IMR-90 (cell line): Measurements from ENCODE around the gene HGFAC. TPM values are rescaled to one million over a fixed set of nuclear protein-coding genes. Genes with fewer than 3 reads are reported as not detected.

ENCODE experiments used
- ATAC-seq: fragments of 200-7000 bp; cut with Tn5 transposase; 2 replicates; pipeline ENCODE4 v1.9.1; 2020; ENCODE audit warnings: low read depth, mild to moderate bottlenecking, moderate library complexity
- BruUV-seq: library from RNA; stranded (reverse); fragments of 400-500 nt; replicated peaks from 2 replicates; lab custom pipeline; 2021; lab: Mats Ljungman, UMichigan
- CTCF ChIA-PET: fragments of 300-600 bp; formaldehyde crosslinking; extraction: SDS; loops from one replicate; lab custom pipeline; 2021; ENCODE audit warnings: antibody characterized with exemption; lab: Yijun Ruan, JAX
- POLR2A ChIA-PET: fragments of 300-600 bp; sonication (Branson Sonifier 250); formaldehyde crosslinking; loops from one replicate; lab custom pipeline; 2022; ENCODE audit warnings: antibody characterized with exemption; ENCODE audit not compliant: unreplicated experiment; lab: Charles Lee
- DNase-seq: peaks from one replicate; pipeline ENCODE4 v3.0.0; 2013
- H2AFZ ChIP-seq: replicated peaks from 2 replicates; pipeline ENCODE3; 2013; ENCODE audit warnings: low read length, mild to moderate bottlenecking; ENCODE audit not compliant: poor library complexity
- H2AK5ac ChIP-seq: 2 replicates; pipeline ENCODE4 v1.6.1; 2013; ENCODE audit warnings: low read depth, low read length, inconsistent platforms
- H2AK9ac ChIP-seq: replicated peaks from 2 replicates; pipeline ENCODE3; 2013; ENCODE audit warnings: mild to moderate bottlenecking, low read depth, low read length, moderate library complexity; ENCODE audit not compliant: poor library complexity
- H2BK120ac ChIP-seq: 2 replicates; pipeline ENCODE4 v1.6.1; 2013; ENCODE audit warnings: low read depth, low read length, inconsistent platforms
- H2BK15ac ChIP-seq: 3 replicates; pipeline ENCODE4 v1.6.1; 2013; ENCODE audit warnings: low read depth, low read length, inconsistent platforms
- H2BK20ac ChIP-seq: 2 replicates; pipeline ENCODE4 v1.6.1; 2013; ENCODE audit warnings: low read depth, mild to moderate bottlenecking, inconsistent platforms, low read length, moderate library complexity
- H2BK5ac ChIP-seq: 2 replicates; pipeline ENCODE4 v1.6.1; 2013; ENCODE audit warnings: mild to moderate bottlenecking, low read depth, low read length, inconsistent platforms; ENCODE audit not compliant: poor library complexity, severe bottlenecking
- H3K14ac ChIP-seq: replicated peaks from 2 replicates; pipeline ENCODE4 v1.6.1; 2013; ENCODE audit warnings: low read depth, low read length, inconsistent platforms
- H3K18ac ChIP-seq: 2 replicates; pipeline ENCODE4 v1.6.1; 2013; ENCODE audit warnings: low read depth, low read length, control low read depth
- H3K23ac ChIP-seq: 2 replicates; pipeline ENCODE4 v1.6.1; 2013; ENCODE audit warnings: low read depth, low read length, inconsistent platforms
- H3K27ac ChIP-seq: 2 replicates; pipeline ENCODE4 v1.5.1; 2013; ENCODE audit warnings: mild to moderate bottlenecking, control low read depth, low read length; ENCODE audit not compliant: insufficient read depth
- H3K27me3 ChIP-seq: 2 replicates; pipeline ENCODE4 v1.6.1; 2013; ENCODE audit warnings: low read length; ENCODE audit not compliant: control insufficient read depth, insufficient read depth
- H3K36me3 ChIP-seq: 2 replicates; pipeline ENCODE4 v1.6.1; 2013; ENCODE audit warnings: low read length, mixed read lengths; ENCODE audit not compliant: control insufficient read depth, insufficient read depth
- H3K4ac ChIP-seq: 2 replicates; pipeline ENCODE4 v1.6.1; 2013; ENCODE audit warnings: low read depth, low read length, inconsistent platforms
- H3K4me1 ChIP-seq: 2 replicates; pipeline ENCODE4 v1.6.1; 2013; ENCODE audit warnings: low read length, mixed read lengths; ENCODE audit not compliant: control insufficient read depth, insufficient read depth
- H3K4me2 ChIP-seq: 2 replicates; pipeline ENCODE4 v1.6.1; 2013; ENCODE audit warnings: low read depth, mild to moderate bottlenecking, control low read depth, low read length, moderate library complexity
- H3K4me3 ChIP-seq: 2 replicates; pipeline ENCODE4 v1.5.1; 2013; ENCODE audit warnings: low read depth, mild to moderate bottlenecking, control low read depth, low read length, moderate library complexity; ENCODE audit not compliant: insufficient read depth
- H3K56ac ChIP-seq: 2 replicates; pipeline ENCODE4 v1.6.1; 2013; ENCODE audit warnings: low read length, inconsistent platforms; ENCODE audit not compliant: insufficient read depth; ENCODE audit errors: extremely low read depth
- H3K79me1 ChIP-seq, 2 experiments: 2 replicates each; pipeline ENCODE4 v1.6.1; 2013; ENCODE audit warnings: low read length in 2 of 2, inconsistent platforms in 1 of 2, low read depth in 1 of 2
- H3K9ac ChIP-seq: 2 replicates; pipeline ENCODE4 v1.6.1; 2013; ENCODE audit warnings: low read depth, low read length, control low read depth
- H3K9me1 ChIP-seq: 2 replicates; pipeline ENCODE4 v1.6.1; 2013; ENCODE audit warnings: low read length, inconsistent platforms; ENCODE audit not compliant: insufficient read depth
- H3K9me3 ChIP-seq: 2 replicates; pipeline ENCODE4 v1.6.1; 2013; ENCODE audit warnings: low read length; ENCODE audit not compliant: control insufficient read depth, insufficient read depth
- H4K20me1 ChIP-seq: 2 replicates; pipeline ENCODE4 v1.6.1; 2013; ENCODE audit warnings: low read length, inconsistent platforms; ENCODE audit not compliant: insufficient read depth
- H4K5ac ChIP-seq: 2 replicates; pipeline ENCODE4 v1.6.1; 2013; ENCODE audit warnings: mild to moderate bottlenecking, low read depth, low read length, control low read depth
- H4K8ac ChIP-seq, 2 experiments: 2 replicates each; pipeline ENCODE4 v1.6.1; 2013; ENCODE audit warnings: low read depth in 2 of 2, low read length in 2 of 2, control low read depth in 1 of 2, inconsistent platforms in 1 of 2
- H4K91ac ChIP-seq: 2 replicates; pipeline ENCODE4 v1.6.1; 2013; ENCODE audit warnings: low read depth, low read length, inconsistent platforms; ENCODE audit not compliant: insufficient read depth
- FOS ChIP-seq: fragments of 150-350 bp; IDR thresholded peaks from 2 replicates; pipeline ENCODE4 v1.6.1; 2016; ENCODE audit warnings: low read depth, low read length
- MXI1 ChIP-seq: IDR thresholded peaks from 2 replicates; pipeline ENCODE4 v1.6.1; 2012; ENCODE audit warnings: low read depth, mild to moderate bottlenecking, low read length, moderate library complexity, borderline replicate concordance
- POLR2A ChIP-seq: IDR thresholded peaks from 2 replicates; pipeline ENCODE4 v1.6.1; 2012; ENCODE audit warnings: mild to moderate bottlenecking, low read depth, low read length
- RAD21 ChIP-seq: IDR thresholded peaks from 2 replicates; pipeline ENCODE4 v1.6.1; 2012; ENCODE audit warnings: low read length, improper control_type of control experiment
- SMC3 ChIP-seq: fragments of 150-350 bp; IDR thresholded peaks from 2 replicates; pipeline ENCODE4 v1.6.1; 2016; ENCODE audit warnings: low read depth, mild to moderate bottlenecking, antibody characterized with exemption, low read length, moderate library complexity
- WGBS, 2 experiments: methylation state at CpG; one replicate each; pipeline versions ENCODE4 v1.1.5 to v1.1.7; 2013; ENCODE audit warnings: missing lambda C conversion rate in 2 of 2; ENCODE audit not compliant: insufficient read length in 1 of 2; ENCODE audit errors: extremely low coverage in 2 of 2; 5-methylcytosine and 5-hydroxymethylcytosine counted together
- dilution Hi-C: fragments of 300-500 bp; cut with HindIII; formaldehyde crosslinking; loops from one replicate; pipeline ENCODE4 v1.14.3; 2018; ENCODE audit warnings: low sequenced_read_pairs; ENCODE audit not compliant: unreplicated experiment
- in situ Hi-C: fragments of 300-500 bp; cut with MboI; formaldehyde crosslinking; loops from 3 replicates; pipeline ENCODE4 v1.14.3; 2019; ENCODE audit warnings: low sequenced_read_pairs, inconsistent platforms, mixed read lengths
- intact Hi-C: fragments of 100-400 bp; cut with micrococcal nuclease; formaldehyde crosslinking; loops from 2 replicates; pipeline ENCODE4 v1.10.0; 2022
- polyA plus RNA-seq, 3 experiments: library from polyadenylated mRNA; depleted of rRNA; stranded (reverse); fragments of >200 nt; gene quantifications; 2 replicates each; pipeline ENCODE4 v1.2.3, GENCODE V29; 2012; ENCODE audit warnings: low replicate concordance in 1 of 3
- total RNA-seq: library from RNA; depleted of rRNA; stranded (reverse); fragments of >200 nt; gene quantifications from 2 replicates; pipeline ENCODE4 v1.2.3, GENCODE V29; 2012
- TF ChIP-seq, protein P1 (sequence below): conservative IDR thresholded peaks from 2 replicates; pipeline ENCODE4 v1.5.1; 2012; ENCODE audit warnings: mild to moderate bottlenecking, low read depth, low read length, improper control_type of control experiment

The HGFAC gene
- total and polyA plus RNA-seq, 2 of the 4 experiments (the other 2 are of a cell fraction), result 0.05 TPM; not detected in 1

DNA sequence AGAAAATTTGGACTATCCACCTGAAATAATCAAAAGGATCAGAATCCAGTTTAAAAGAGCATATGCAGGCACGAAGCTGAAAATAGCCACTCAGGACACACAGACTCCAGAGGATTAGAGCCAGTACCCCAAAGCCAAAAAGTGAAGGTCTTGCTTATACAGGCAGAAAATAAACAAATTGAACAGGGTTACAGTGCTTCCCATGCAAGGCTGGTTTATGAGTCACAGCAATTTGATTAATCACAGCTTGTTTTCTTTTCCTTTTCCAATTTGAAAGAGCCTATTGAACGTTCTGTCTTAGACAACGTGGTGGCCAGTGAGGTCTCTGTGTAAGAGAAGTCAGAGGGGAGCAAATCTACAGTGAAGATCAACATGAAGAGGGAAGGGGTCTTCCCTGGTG lies 10.2 kb downstream of the HGFAC start:
- Histone ChIP-seq H2AK5ac (no peak overlapping the region), H3K27ac (no peak overlapping the region), H4K20me1 (no peaks in the 10 kb centered on the region; the same call in none of the 2 replicates), H2BK15ac (no peak overlapping the region), H2AK9ac (no peak overlapping the region), H3K4ac (no peak overlapping the region), H3K36me3 (no peaks in the 10 kb centered on the region), H3K27me3 (peaks cover 2% of the 10 kb centered on the region; the same call in 1 of the 2 replicates), H4K5ac (no peak overlapping the region), H3K18ac (no peak overlapping the region), H3K79me1 (no peaks in the 10 kb centered on the region), H3K4me3 (no peak overlapping the region), H3K23ac (no peak overlapping the region), H2BK120ac (no peak overlapping the region), H3K4me2 (peak overlapping the region; percentile 28; the same call in 1 of the 2 replicates), H2BK5ac (no peak overlapping the region), H3K56ac (no peak overlapping the region), H3K4me1 (peaks cover 7% of the 10 kb centered on the region; the same call in 1 of the 2 replicates), H3K9ac (no peak overlapping the region), H3K9me1 (no peaks in the 10 kb centered on the region; the same call in 1 of the 2 replicates), H4K91ac (no peak overlapping the region), H4K8ac (no peak overlapping the region), H3K14ac (no peak overlapping the region), H2AFZ (no peak overlapping the region), H3K9me3 (peaks cover 9% of the 10 kb centered on the region), H2BK20ac (no peak overlapping the region)
- ChIA-PET CTCF (interaction anchor here (0.9 to 1.6 kb wide), 2 partner anchors 29 to 106 kb away, joined by 4 to 5 read pairs; no protein-coding TSS in a partner anchor), POLR2A (interaction anchor here (1.0 kb wide), 1 partner anchor 20 kb away, joined by 3 read pairs; no protein-coding TSS in a partner anchor)
- intact Hi-C loops, result no loop called here
- ATAC-seq (peak; percentile 93), DNase-seq (peak; percentile 79)
- in situ Hi-C loops, result no loop called here
- BruUV-seq, result no TSS peak
- dilution Hi-C loops, result no loop called here
- WGBS, 2 experiments, result no CpG with 5 or more reads among the region's 3 CpGs
- TF ChIP-seq MXI1 (no peak), RAD21 (no peak), SMC3 (no peak), FOS (peak; percentile 77), POLR2A (no peak)
- TF ChIP-seq, protein P1, sequence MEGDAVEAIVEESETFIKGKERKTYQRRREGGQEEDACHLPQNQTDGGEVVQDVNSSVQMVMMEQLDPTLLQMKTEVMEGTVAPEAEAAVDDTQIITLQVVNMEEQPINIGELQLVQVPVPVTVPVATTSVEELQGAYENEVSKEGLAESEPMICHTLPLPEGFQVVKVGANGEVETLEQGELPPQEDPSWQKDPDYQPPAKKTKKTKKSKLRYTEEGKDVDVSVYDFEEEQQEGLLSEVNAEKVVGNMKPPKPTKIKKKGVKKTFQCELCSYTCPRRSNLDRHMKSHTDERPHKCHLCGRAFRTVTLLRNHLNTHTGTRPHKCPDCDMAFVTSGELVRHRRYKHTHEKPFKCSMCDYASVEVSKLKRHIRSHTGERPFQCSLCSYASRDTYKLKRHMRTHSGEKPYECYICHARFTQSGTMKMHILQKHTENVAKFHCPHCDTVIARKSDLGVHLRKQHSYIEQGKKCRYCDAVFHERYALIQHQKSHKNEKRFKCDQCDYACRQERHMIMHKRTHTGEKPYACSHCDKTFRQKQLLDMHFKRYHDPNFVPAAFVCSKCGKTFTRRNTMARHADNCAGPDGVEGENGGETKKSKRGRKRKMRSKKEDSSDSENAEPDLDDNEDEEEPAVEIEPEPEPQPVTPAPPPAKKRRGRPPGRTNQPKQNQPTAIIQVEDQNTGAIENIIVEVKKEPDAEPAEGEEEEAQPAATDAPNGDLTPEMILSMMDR, result no peak
